Chondrocyte (in vitro differentiated cells): ENCODE measurements around the gene GOLT1B. TPM values are rescaled to one million over a fixed set of nuclear protein-coding genes. Genes with fewer than 3 reads are reported as not detected.
A peak's percentile ranks its signal among the peaks of the same experiment; 100 is the strongest.

ENCODE experiments used
- DNase-seq: peaks from one replicate; pipeline ENCODE4 v3.0.0; 2021; ENCODE audit warnings: mixed read lengths, low spot score
- H3K27ac Mint-ChIP-seq: one replicate; pipeline ENCODE4 v1.8.0; 2021; ENCODE audit warnings: mild to moderate bottlenecking, moderate library complexity, mixed read lengths; ENCODE audit not compliant: unreplicated experiment
- H3K27me3 Mint-ChIP-seq: 2 replicates; pipeline ENCODE4 v1.8.0; 2021; ENCODE audit warnings: low read depth, mixed read lengths
- H3K36me3 Mint-ChIP-seq: 2 replicates; pipeline ENCODE4 v1.8.0; 2021; ENCODE audit warnings: low read depth, mixed read lengths
- H3K4me1 Mint-ChIP-seq: 2 replicates; pipeline ENCODE4 v1.8.0; 2021; ENCODE audit warnings: low read depth, mild to moderate bottlenecking, mixed read lengths
- H3K4me3 Mint-ChIP-seq: one replicate; pipeline ENCODE4 v1.8.0; 2021; ENCODE audit warnings: mild to moderate bottlenecking, moderate library complexity, mixed read lengths; ENCODE audit not compliant: unreplicated experiment
- H3K9me3 Mint-ChIP-seq: 2 replicates; pipeline ENCODE4 v1.8.0; 2021; ENCODE audit warnings: low read depth, mixed read lengths
- CTCF ChIP-seq: fragments of 200-600 bp; sonication (generic); IDR thresholded peaks from 2 replicates; pipeline ENCODE4 v1.5.0; 2021; ENCODE audit warnings: antibody characterized with exemption, mild to moderate bottlenecking, moderate library complexity
- total RNA-seq: library from RNA; stranded (reverse); gene quantifications from 3 replicates; pipeline ENCODE4 v1.2.1, GENCODE V29; 2021

Gene GOLT1B
- total RNA-seq, 1 donor from 2014 or later: 84.8 TPM

GRCh38 chr12:21518451-21518850 lies 16.9 kb downstream of the GOLT1B start:
- H3K4me3 Mint-ChIP-seq: no peak overlapping the region
- no peak for TF ChIP-seq CTCF
- H3K27ac Mint-ChIP-seq: no peak overlapping the region
- DNase-seq: no peak
- no peaks in the 10 kb centered on the region for H3K27me3 Mint-ChIP-seq
- H3K9me3 Mint-ChIP-seq: peaks cover under 1% of the 10 kb centered on the region
- peaks cover 13% of the 10 kb centered on the region for H3K36me3 Mint-ChIP-seq
- H3K4me1 Mint-ChIP-seq: no peaks in the 10 kb centered on the region

- DNase-seq: no peak
- H3K9me3 Mint-ChIP-seq: peaks cover 7% of the 10 kb centered on the region
- H3K4me3 Mint-ChIP-seq: no peak overlapping the region
- peaks cover 9% of the 10 kb centered on the region for H3K4me1 Mint-ChIP-seq
- TF ChIP-seq CTCF: no peak
- no peaks in the 10 kb centered on the region for H3K27me3 Mint-ChIP-seq
- H3K27ac Mint-ChIP-seq: no peak overlapping the region
- H3K36me3 Mint-ChIP-seq: peaks cover 5% of the 10 kb centered on the region
These were observed 20.0 kb downstream of the GOLT1B start for GRCh38 chr12:21521541-21521940.

GRCh38 chr12:21523148-21523547 lies 21.6 kb downstream of the GOLT1B start:
- H3K27me3 Mint-ChIP-seq: no peaks in the 10 kb centered on the region
- peaks cover 3% of the 10 kb centered on the region for H3K36me3 Mint-ChIP-seq
- no peak for TF ChIP-seq CTCF

GRCh38 chr12:21526053-21526452 lies 24.5 kb downstream of the GOLT1B start, which contains the start of gene SPX:
SPX (plus strand) TSS chr12:21526296; CDS start chr12:21526473, 177 bp downstream.
- H3K27me3 Mint-ChIP-seq: no peaks in the 10 kb centered on the region
- peaks cover 28% of the 10 kb centered on the region for H3K4me1 Mint-ChIP-seq
- peak within 1 kb of the TSS; percentile 65 for H3K27ac Mint-ChIP-seq

More at GRCh38 chr12:21523148-21523547, 21.6 kb downstream of the GOLT1B start:
- Mint-ChIP-seq H3K9me3 (peaks cover 7% of the 10 kb centered on the region), H3K4me3 (no peak overlapping the region), H3K4me1 (peaks cover 16% of the 10 kb centered on the region), H3K27ac (no peak overlapping the region)
- no peak for DNase-seq

GRCh38 chr12:21526721-21527345 lies 25.2 kb downstream of the GOLT1B start:
- Mint-ChIP-seq H3K36me3 (no peaks in the 10 kb centered on the region), H3K9me3 (peaks cover 7% of the 10 kb centered on the region), H3K4me3 (peak overlapping the region; percentile 74), H3K4me1 (peaks cover 28% of the 10 kb centered on the region), H3K27me3 (no peaks in the 10 kb centered on the region), H3K27ac (peak overlapping the region; percentile 65)
- TF ChIP-seq CTCF: no peak
- no peak for DNase-seq

More at GRCh38 chr12:21526053-21526452, 24.5 kb downstream of the GOLT1B start, which contains the start of gene SPX:
- no peak for TF ChIP-seq CTCF
- DNase-seq: no peak
- H3K4me3 Mint-ChIP-seq: peak within 1 kb of the TSS; percentile 74
- peaks cover 7% of the 10 kb centered on the region for H3K9me3 Mint-ChIP-seq
- no peaks in the 10 kb centered on the region for H3K36me3 Mint-ChIP-seq
